HG02571 (cell line): Measurements from ENCODE around the gene ZNF853.
"Not testable (repeated sequence)": the region's sequence is repeated elsewhere in the genome, so short reads cannot be mapped to it uniquely, and the experiment has no call there.

Source experiments
- ATAC-seq: cut with Tn5 transposase; IDR thresholded peaks from one replicate; pipeline ENCODE4 v1.9.1; 2021; ENCODE audit warnings: mild to moderate bottlenecking, moderate library complexity; ENCODE audit not compliant: unreplicated experiment

Gene ZNF853

GRCh38 chr7:6650521-6651011, 35.2 kb downstream of the ZNF853 start:
- ATAC-seq: no peak

- no peak for ATAC-seq
These were observed 36.5 kb downstream of the ZNF853 start for GRCh38 chr7:6651851-6652445.

DNA sequence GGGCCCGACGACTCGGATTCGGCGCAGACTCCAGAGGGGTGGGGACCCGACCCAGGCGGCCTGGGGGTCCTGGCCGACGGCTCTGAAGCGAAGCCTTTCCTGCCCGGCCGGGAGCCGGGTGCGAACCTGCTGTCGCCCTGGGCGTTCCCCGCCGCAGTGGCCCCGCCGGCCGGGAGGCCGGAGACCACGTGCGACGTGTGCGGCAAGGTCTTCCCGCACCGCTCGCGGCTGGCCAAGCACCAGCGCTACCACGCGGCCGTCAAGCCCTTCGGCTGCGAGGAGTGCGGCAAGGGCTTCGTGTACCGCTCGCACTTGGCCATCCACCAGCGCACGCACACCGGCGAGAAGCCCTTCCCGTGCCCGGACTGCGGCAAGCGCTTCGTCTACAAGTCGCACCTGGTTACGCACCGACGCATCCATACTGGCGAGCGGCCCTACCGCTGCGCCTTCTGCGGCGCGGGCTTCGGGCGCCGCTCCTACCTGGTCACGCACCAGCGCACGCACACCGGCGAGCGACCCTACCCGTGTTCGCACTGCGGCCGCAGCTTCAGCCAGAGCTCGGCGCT, 37.1 kb downstream of the ZNF853 start:
- ATAC-seq: no peak

DNA sequence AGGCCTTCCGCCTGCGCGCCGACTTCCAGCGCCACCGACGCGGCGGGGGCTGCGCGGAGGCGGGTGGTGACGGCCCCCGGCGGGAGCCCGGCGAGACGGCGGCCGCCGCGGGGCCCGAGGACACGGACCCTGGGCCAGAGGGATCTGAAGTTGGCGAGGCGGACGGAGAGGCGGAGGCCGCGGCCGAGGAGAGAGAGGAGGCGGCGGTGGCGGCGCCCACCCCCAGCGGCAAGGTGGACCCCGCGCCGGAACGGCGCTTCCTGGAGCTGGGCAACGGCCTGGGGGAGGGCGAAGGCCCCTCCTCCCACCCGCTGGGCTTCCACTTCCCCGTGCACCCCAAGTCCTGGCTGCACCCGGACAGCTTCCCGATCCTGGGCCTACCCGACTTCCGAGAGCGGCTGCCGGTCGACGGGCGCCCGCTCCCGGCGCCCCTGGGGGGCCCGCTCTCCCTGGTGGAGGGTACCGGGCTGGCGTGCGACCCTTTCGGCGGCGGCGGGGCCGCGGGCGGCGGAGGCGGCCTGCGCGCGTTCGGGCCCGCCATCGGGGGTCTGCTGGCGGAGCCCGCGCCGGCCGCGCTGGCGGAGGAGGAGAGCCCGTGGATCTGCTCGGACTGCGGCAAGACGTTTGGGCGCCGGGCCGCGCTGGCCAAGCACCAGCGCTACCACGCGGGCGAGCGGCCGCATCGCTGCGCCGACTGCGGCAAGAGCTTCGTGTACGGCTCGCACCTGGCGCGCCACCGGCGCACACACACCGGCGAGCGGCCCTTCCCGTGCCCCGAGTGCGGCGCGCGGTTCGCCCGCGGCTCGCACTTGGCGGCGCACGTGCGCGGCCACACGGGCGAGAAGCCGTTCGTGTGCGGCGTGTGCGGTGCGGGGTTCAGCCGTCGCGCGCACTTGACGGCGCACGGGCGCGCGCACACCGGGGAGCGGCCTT, 37.9 kb downstream of the ZNF853 start:
- no peak for ATAC-seq

DNA sequence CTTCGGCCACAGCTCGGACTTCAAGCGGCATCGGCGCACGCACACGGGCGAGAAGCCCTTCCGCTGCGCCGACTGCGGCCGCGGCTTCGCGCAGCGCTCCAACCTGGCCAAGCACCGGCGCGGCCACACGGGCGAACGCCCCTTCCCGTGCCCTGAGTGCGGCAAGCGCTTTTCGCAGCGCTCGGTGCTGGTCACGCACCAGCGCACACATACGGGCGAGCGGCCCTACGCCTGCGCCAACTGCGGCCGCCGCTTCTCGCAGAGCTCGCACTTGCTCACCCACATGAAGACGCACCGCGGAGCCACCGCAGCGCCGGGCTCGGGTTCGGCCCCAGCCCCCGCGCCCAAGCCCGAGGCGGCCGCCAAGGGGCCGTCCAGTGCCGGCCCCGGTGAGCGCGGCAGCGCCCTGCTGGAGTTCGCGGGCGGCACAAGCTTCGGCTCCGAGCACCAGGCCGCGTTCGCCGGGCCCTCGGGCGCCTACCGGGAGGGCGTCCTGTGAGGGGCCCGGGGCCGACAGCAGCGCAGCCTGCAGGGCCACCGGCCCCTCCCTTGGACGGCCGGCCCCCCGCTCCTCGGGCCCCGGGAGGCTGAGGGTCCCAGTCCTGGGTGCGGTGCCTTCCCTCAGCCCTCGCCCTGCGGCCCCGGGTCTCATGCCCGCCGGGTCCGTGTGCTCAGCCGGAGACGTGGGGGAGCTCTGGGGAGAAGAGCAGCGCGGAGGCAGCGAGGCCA, 38.9 kb downstream of the ZNF853 start:
- ATAC-seq: no peak

GRCh38 chr7:6654842-6655610, 39.6 kb downstream of the ZNF853 start:
- no peak for ATAC-seq

DNA sequence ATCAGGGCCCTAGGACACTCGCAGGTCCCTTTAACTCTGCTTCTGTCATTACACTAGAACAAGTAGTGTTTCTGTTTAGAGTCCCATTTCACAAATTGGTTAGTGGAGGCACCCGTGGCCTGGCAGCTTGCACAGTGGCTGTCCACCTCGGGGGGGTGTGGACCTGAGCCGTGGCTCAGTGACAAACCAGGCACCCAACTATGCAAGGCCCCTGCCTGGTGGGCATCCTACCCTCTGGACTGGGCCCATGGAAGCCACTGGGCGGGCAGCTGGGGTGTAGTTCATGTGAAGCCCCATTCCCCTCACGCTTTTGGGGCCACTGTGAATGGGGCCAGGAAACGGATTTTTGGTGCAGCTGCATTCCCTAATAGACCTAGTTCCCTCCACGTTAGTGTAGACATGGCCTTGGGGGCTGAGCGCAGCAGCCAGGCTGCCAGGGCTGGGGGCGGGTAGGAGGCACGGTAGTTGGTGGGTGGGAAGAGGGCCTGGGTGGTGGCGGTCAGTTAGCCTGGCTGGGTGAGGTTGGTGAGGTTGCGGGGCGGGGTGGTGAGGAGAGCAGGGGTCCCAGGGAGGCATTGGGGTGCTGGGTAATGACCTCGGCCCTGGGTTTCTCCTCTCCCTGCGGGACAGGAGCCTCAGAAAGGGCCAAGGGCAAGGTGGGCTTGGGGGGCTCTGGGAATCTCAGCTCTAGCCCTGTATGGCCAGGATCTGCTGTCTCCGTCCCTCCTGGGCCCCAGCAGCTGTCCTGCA, 40.4 kb downstream of the ZNF853 start:
- ATAC-seq: no peak

DNA sequence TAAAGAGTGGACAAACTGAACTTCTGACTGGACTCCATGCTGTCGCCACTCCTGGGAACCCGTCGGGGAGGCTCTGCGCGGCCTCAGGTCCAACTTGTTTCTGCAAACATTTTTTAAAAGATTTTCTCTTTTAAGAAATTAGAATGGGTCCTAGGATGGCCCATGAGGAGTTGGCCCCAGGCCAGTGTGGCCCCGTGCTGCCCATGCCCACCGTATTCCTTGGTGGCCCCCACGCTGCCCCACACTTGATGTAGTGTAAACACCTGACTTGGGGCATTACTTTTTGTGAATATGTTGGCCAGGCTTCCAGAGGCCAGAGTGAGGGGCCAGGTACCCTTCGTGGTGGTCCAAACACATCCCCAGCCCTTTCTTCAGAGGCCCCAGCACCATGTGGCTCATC, 41.0 kb downstream of the ZNF853 start:
- ATAC-seq: no peak

- no peak for ATAC-seq
These were observed 43.4 kb downstream of the ZNF853 start for GRCh38 chr7:6658618-6659345.

GRCh38 chr7:6670851-6671250, 55.4 kb downstream of the ZNF853 start:
- ATAC-seq: not testable (repeated sequence)
